ENCODE data around the gene SCN9A.

- no peak for TF ChIP-seq CTCF (IDR thresholded peaks at IDR 0.05 in 2 of 3, conservative IDR thresholded peaks at IDR 0.05 in 1 of 3; ENCODE audit: borderline replicate concordance in 1 of 3, insufficient read depth in 1 of 3, low read depth in 2 of 3, low read length in 2 of 3)
- TF ChIP-seq SRF (IDR thresholded peaks at IDR 0.05; ENCODE audit: low read depth): no peak
- no peak for TF ChIP-seq POLR2A (IDR thresholded peaks at IDR 0.05; ENCODE audit: borderline replicate concordance, extremely low read depth, insufficient read depth, insufficient read length)
- no peak for TF ChIP-seq EZH2 (IDR thresholded peaks at IDR 0.05)
- TF ChIP-seq POLR2AphosphoS5 (IDR thresholded peaks at IDR 0.05; ENCODE audit: low read depth, low read length): no peak
- no peak for TF ChIP-seq EZH2phosphoT487 (IDR thresholded peaks at IDR 0.05; ENCODE audit: borderline replicate concordance)
- TF ChIP-seq RAD21 (IDR thresholded peaks at IDR 0.05; ENCODE audit: low read depth): no peak
- TF ChIP-seq SIN3A (IDR thresholded peaks at IDR 0.05; ENCODE audit: low read depth): no peak
- no peak for TF ChIP-seq CEBPB (IDR thresholded peaks at IDR 0.05; ENCODE audit: low read depth)
- TF ChIP-seq REST (IDR thresholded peaks at IDR 0.05; ENCODE audit: low read depth): no peak
- TF ChIP-seq, protein P1, sequence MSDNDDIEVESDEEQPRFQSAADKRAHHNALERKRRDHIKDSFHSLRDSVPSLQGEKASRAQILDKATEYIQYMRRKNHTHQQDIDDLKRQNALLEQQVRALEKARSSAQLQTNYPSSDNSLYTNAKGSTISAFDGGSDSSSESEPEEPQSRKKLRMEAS (IDR thresholded peaks at IDR 0.05): no peak
- TF ChIP-seq ELF1 (IDR thresholded peaks at IDR 0.05; ENCODE audit: borderline replicate concordance, low read depth): no peak
- no peak for TF ChIP-seq TCF7L2 (IDR thresholded peaks at IDR 0.05; ENCODE audit: borderline replicate concordance, extremely low read depth, insufficient read depth, insufficient read length)
- no peak for TF ChIP-seq ZNF274 (IDR thresholded peaks at IDR 0.05; ENCODE audit: low read depth, low read length)
Measured at GRCh38 chr2:166360426-166360825, 15.3 kb downstream of the SCN9A start.
